ENCODE results near the gene NKTR. TPM values are rescaled to one million over a fixed set of nuclear protein-coding genes. Genes with fewer than 3 reads are reported as not detected.

NKTR gene
- total and polyA plus RNA-seq, 2 of the 13 experiments (the other 11 are each of a cell fraction or from before 2014, with no cell fraction given) = 41.3 to 59.6 TPM

- TF ChIP-seq IKZF1 (IDR thresholded peaks at IDR 0.05) (no peak), U2AF2 (IDR thresholded peaks at IDR 0.05; ENCODE audit: low read depth, low read length) (no peak), THAP7 (CRISPR knock-in tag; IDR thresholded peaks at IDR 0.05) (no peak), ISX (CRISPR knock-in tag; conservative IDR thresholded peaks at IDR 0.05) (no peak), GMEB2 (CRISPR knock-in tag; IDR thresholded peaks at IDR 0.05; ENCODE audit: low read depth) (peak; percentile 94), PAWR (CRISPR knock-in tag; IDR thresholded peaks at IDR 0.05; ENCODE audit: borderline replicate concordance) (peak; percentile 92; the same call in 1 of the 2 replicates), ZNF790 (CRISPR knock-in tag; IDR thresholded peaks at IDR 0.05; ENCODE audit: borderline replicate concordance) (no peak), BORCS8-MEF2B (CRISPR knock-in tag; IDR thresholded peaks at IDR 0.05) (peak; percentile 31; the same call in 1 of the 2 replicates), JUNB (CRISPR knock-in tag; IDR thresholded peaks at IDR 0.05; ENCODE audit: borderline replicate concordance) (no peak), HMGA1 (CRISPR knock-in tag; conservative IDR thresholded peaks at IDR 0.05) (no peak), NRL (CRISPR knock-in tag; IDR thresholded peaks at IDR 0.05; ENCODE audit: borderline replicate concordance) (no peak), PRDM15 (CRISPR knock-in tag; IDR thresholded peaks at IDR 0.05) (no peak; the same call in 1 of the 2 replicates), ZBED4 (CRISPR knock-in tag; IDR thresholded peaks at IDR 0.05; ENCODE audit: borderline replicate concordance) (0 out of 2 replicates have a peak, but pooled peaks have one; percentile 7), HNRNPLL (IDR thresholded peaks at IDR 0.05; ENCODE audit: low read depth, low read length, poor library complexity, severe bottlenecking) (peak; percentile 95), ZNF253 (CRISPR knock-in tag; IDR thresholded peaks at IDR 0.05; ENCODE audit: borderline replicate concordance) (0 out of 2 replicates have a peak, but pooled peaks have one; percentile 66), ZNF598 (CRISPR knock-in tag; IDR thresholded peaks at IDR 0.05; ENCODE audit: borderline replicate concordance) (peak; percentile 60; the same call in 1 of the 2 replicates)
Measured at GRCh38 chr3:42600111-42600957, at the start of gene NKTR (continued).
